ENCODE results near the gene KCTD16.

KCTD16 gene

GRCh38 chr5:144436007-144436406 is 265.3 kb downstream of the KCTD16 start:
- TF ChIP-seq CTCF (IDR thresholded peaks at IDR 0.05; ENCODE audit: extremely low read depth, insufficient read depth, missing control alignments): no peak
- in situ Hi-C loops (cut with MboI; ENCODE audit: low pct_unique_long_range_greater_than_20kb, low sequenced_read_pairs, unreplicated experiment): no loop called here
- no peak for DNase-seq (ENCODE audit: low spot score)

GRCh38 chr5:144438237-144438636 is 267.6 kb downstream of the KCTD16 start:
- DNase-seq (ENCODE audit: low spot score): no peak
- in situ Hi-C loops (cut with MboI; ENCODE audit: low pct_unique_long_range_greater_than_20kb, low sequenced_read_pairs, unreplicated experiment): no loop called here
- no peak for TF ChIP-seq CTCF (IDR thresholded peaks at IDR 0.05; ENCODE audit: extremely low read depth, insufficient read depth, missing control alignments)

GRCh38 chr5:144448457-144448856 is 277.8 kb downstream of the KCTD16 start:
- no peak for TF ChIP-seq CTCF (IDR thresholded peaks at IDR 0.05; ENCODE audit: extremely low read depth, insufficient read depth, missing control alignments)
- in situ Hi-C loops (cut with MboI; ENCODE audit: low pct_unique_long_range_greater_than_20kb, low sequenced_read_pairs, unreplicated experiment): no loop called here
- no peak for DNase-seq (ENCODE audit: low spot score)

GRCh38 chr5:144451187-144451973 is 280.7 kb downstream of the KCTD16 start:
- TF ChIP-seq CTCF (IDR thresholded peaks at IDR 0.05; ENCODE audit: extremely low read depth, insufficient read depth, missing control alignments): no peak
- in situ Hi-C loops (cut with MboI; ENCODE audit: low pct_unique_long_range_greater_than_20kb, low sequenced_read_pairs, unreplicated experiment): no loop called here
- no peak for DNase-seq (ENCODE audit: low spot score)

- TF ChIP-seq CTCF (IDR thresholded peaks at IDR 0.05; ENCODE audit: extremely low read depth, insufficient read depth, missing control alignments): no peak
- in situ Hi-C loops (cut with MboI; ENCODE audit: low pct_unique_long_range_greater_than_20kb, low sequenced_read_pairs, unreplicated experiment): no loop called here
- no peak for DNase-seq (ENCODE audit: low spot score)
Observed at GRCh38 chr5:144453753-144454152, 283.1 kb downstream of the KCTD16 start.

GRCh38 chr5:144457160-144457559 is 286.5 kb downstream of the KCTD16 start:
- in situ Hi-C loops (cut with MboI; ENCODE audit: low pct_unique_long_range_greater_than_20kb, low sequenced_read_pairs, unreplicated experiment): no loop called here
- no peak for TF ChIP-seq CTCF (IDR thresholded peaks at IDR 0.05; ENCODE audit: extremely low read depth, insufficient read depth, missing control alignments)

More at GRCh38 chr5:144457160-144457559, 286.5 kb downstream of the KCTD16 start:
- no peak for DNase-seq (ENCODE audit: low spot score)
